ENCODE data around the gene RAB34.
A peak's percentile ranks its signal among the peaks of the same experiment; 100 is the strongest.

The RAB34 gene

DNA sequence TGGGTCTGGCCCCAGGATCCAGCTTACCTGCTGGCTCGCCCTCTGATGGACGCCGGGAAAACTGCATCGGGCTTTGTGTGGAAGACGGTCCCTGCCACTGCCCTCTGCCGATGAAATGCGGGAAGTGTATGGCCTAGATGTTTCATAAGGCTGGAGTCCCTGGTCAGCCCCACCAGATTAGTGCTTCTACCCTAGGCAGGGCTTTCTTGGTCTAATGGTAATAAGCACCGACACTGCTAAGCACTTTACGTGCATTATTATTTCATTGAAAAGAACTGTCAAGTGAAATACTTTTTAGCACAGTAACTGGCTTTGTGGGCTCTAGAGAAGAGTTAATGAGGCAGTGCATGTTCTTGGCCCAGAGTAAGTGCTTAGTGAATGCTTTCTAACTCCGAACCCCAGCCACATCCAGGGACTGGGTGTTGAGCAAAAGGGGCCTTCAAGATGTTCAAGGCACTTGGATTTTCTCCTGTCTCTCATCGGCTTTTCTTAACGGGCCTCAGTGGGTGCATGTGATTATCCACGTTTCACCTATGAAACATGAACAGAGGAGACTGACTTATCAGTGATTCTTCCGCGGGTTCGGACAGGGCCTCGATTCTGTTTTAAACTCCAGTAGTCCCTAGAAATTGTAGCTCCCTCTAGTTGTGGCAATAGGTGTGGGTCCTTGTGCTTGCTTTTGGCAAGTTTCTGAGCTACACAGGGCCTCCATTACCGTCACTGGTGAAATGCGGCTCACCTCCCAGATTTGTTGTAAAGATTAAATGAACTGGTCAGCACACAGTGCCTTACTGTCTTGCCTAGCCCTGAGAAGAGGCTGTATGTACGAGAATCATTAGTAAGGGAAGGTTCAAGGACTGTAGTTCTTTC lies 32.7 kb upstream of the RAB34 start:
- Histone ChIP-seq H3K23ac (ENCODE audit: low read length) (peak overlapping the region; percentile 24), H2BK15ac (replicated peaks; ENCODE audit: low read depth) (no peak overlapping the region), H3K56ac (ENCODE audit: low read length) (peak overlapping the region; percentile 49), H3K4me3 (ENCODE audit: low read length) (no peak overlapping the region), H3K9ac (ENCODE audit: low read length) (peak overlapping the region; percentile 51), H3K79me2 (ENCODE audit: control insufficient read depth, insufficient read depth, low read length) (peaks cover 28% of the 10 kb centered on the region), H3K4me2 (ENCODE audit: low read length) (no peak overlapping the region), H4K5ac (ENCODE audit: low read length) (no peak overlapping the region), H4K8ac (ENCODE audit: low read depth, low read length) (no peak overlapping the region), H3K27me3 (ENCODE audit: insufficient read depth, low read length, poor library complexity) (no peaks in the 10 kb centered on the region), H3K36me3 (ENCODE audit: control insufficient read depth, insufficient read depth, low read length) (peaks cover 40% of the 10 kb centered on the region), H3K4me1 (ENCODE audit: control insufficient read depth, low read depth, low read length) (peaks cover 11% of the 10 kb centered on the region), H2AK5ac (ENCODE audit: low read length) (no peak overlapping the region), H3K4ac (ENCODE audit: low read depth, low read length) (no peak overlapping the region), H2BK5ac (ENCODE audit: low read length) (no peak overlapping the region), H3K27ac (ENCODE audit: low read depth, low read length) (no peak overlapping the region), H3K79me1 (ENCODE audit: low read length) (peaks cover 30% of the 10 kb centered on the region), H3K18ac (ENCODE audit: low read length) (no peak overlapping the region), H2BK120ac (ENCODE audit: low read depth, low read length) (no peak overlapping the region)
- DNase-seq: peak; percentile 96
- WGBS (ENCODE audit: extremely low coverage, insufficient coverage, low lambda C conversion rate): no CpG with 5 or more reads among the region's 20 CpGs

DNA sequence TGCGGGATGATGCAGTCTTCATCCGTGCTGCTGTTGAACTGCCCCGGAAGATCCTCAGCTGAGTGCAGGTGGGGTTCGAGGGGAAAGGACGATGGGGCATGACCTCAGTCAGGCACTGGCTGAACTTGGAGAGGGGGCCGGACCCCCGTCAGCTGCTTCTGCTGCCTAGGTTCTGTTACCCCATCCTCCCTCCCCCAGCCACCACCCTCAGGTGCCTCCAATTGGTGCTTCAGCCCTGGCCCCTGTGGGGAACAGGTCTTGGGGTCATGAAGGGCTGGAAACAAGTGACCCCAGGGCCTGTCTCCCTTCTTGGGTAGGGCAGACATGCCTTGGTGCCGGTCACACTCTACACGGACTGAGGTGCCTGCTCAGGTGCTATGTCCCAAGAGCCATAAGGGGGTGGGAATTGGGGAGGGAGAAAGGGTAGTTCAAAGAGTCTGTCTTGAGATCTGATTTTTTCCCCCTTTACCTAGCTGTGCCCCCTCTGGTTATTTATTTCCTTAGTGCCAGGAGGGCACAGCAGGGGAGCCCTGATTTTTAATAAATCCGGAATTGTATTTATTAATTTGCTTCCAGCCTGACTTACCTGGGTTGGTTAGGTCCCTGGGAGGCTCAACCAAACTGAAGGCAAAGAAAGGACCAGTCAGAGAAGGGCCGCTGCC lies 32.0 kb upstream of the RAB34 start:
- no peak overlapping the region for H3K4me2 ChIP-seq (ENCODE audit: low read length)
- no peak overlapping the region for H2BK15ac ChIP-seq (replicated peaks; ENCODE audit: low read depth)
- no peak overlapping the region for H3K23ac ChIP-seq (ENCODE audit: low read length)
- H2AK5ac ChIP-seq (ENCODE audit: low read length): no peak overlapping the region
- H3K9ac ChIP-seq (ENCODE audit: low read length): no peak overlapping the region
- H4K8ac ChIP-seq (ENCODE audit: low read depth, low read length): no peak overlapping the region
- H2BK5ac ChIP-seq (ENCODE audit: low read length): no peak overlapping the region
- no peak overlapping the region for H3K18ac ChIP-seq (ENCODE audit: low read length)
- H2BK120ac ChIP-seq (ENCODE audit: low read depth, low read length): no peak overlapping the region
- WGBS (ENCODE audit: extremely low coverage, insufficient coverage, low lambda C conversion rate): no CpG with 5 or more reads among the region's 11 CpGs
- peaks cover 40% of the 10 kb centered on the region for H3K36me3 ChIP-seq (ENCODE audit: control insufficient read depth, insufficient read depth, low read length)
- no peak overlapping the region for H3K4ac ChIP-seq (ENCODE audit: low read depth, low read length)
- peak overlapping the region; percentile 2 for H3K27ac ChIP-seq (ENCODE audit: low read depth, low read length)
- H3K27me3 ChIP-seq (ENCODE audit: insufficient read depth, low read length, poor library complexity): no peaks in the 10 kb centered on the region
- no peak overlapping the region for H3K4me3 ChIP-seq (ENCODE audit: low read length)
- peak; percentile 19 for DNase-seq
- no peak overlapping the region for H3K56ac ChIP-seq (ENCODE audit: low read length)
- peaks cover 36% of the 10 kb centered on the region for H3K79me2 ChIP-seq (ENCODE audit: control insufficient read depth, insufficient read depth, low read length)
- H4K5ac ChIP-seq (ENCODE audit: low read length): no peak overlapping the region
- peaks cover 11% of the 10 kb centered on the region for H3K4me1 ChIP-seq (ENCODE audit: control insufficient read depth, low read depth, low read length)
- peaks cover 30% of the 10 kb centered on the region for H3K79me1 ChIP-seq (ENCODE audit: low read length)

DNA sequence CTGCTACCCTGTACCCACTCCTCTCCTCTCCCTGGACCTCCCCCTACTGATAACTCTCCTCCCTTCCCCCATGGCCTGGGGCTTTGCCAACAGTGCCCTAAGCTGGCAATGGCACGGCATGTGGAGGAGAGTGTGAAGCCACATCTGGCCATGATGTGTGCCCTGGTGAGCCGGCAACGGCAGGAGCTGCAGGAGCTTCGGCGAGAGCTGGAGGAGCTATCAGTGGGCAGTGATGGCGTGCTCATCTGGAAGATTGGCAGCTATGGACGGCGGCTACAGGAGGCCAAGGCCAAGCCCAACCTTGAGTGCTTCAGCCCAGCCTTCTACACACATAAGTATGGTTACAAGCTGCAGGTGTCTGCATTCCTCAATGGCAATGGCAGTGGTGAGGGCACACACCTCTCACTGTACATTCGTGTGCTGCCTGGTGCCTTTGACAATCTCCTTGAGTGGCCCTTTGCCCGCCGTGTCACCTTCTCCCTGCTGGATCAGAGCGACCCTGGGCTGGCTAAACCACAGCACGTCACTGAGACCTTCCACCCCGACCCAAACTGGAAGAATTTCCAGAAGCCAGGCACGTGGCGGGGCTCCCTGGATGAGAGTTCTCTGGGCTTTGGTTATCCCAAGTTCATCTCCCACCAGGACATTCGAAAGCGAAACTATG lies 31.3 kb upstream of the RAB34 start:
- Histone ChIP-seq H2BK120ac (ENCODE audit: low read depth, low read length) (no peak overlapping the region), H3K27ac (ENCODE audit: low read depth, low read length) (no peak overlapping the region), H3K36me3 (ENCODE audit: control insufficient read depth, insufficient read depth, low read length) (peaks cover 40% of the 10 kb centered on the region), H3K18ac (ENCODE audit: low read length) (no peak overlapping the region), H3K23ac (ENCODE audit: low read length) (no peak overlapping the region), H2AK5ac (ENCODE audit: low read length) (no peak overlapping the region), H2BK5ac (ENCODE audit: low read length) (no peak overlapping the region), H3K4me2 (ENCODE audit: low read length) (no peak overlapping the region), H3K4me1 (ENCODE audit: control insufficient read depth, low read depth, low read length) (peaks cover 11% of the 10 kb centered on the region), H2BK15ac (replicated peaks; ENCODE audit: low read depth) (no peak overlapping the region), H3K4ac (ENCODE audit: low read depth, low read length) (no peak overlapping the region), H3K79me2 (ENCODE audit: control insufficient read depth, insufficient read depth, low read length) (peaks cover 40% of the 10 kb centered on the region), H3K56ac (ENCODE audit: low read length) (no peak overlapping the region), H4K5ac (ENCODE audit: low read length) (no peak overlapping the region), H3K4me3 (ENCODE audit: low read length) (no peak overlapping the region), H4K8ac (ENCODE audit: low read depth, low read length) (no peak overlapping the region), H3K9ac (ENCODE audit: low read length) (no peak overlapping the region), H3K79me1 (ENCODE audit: low read length) (peaks cover 30% of the 10 kb centered on the region), H3K27me3 (ENCODE audit: insufficient read depth, low read length, poor library complexity) (no peaks in the 10 kb centered on the region)
- DNase-seq: no peak
- WGBS (ENCODE audit: extremely low coverage, insufficient coverage, low lambda C conversion rate): no CpG with 5 or more reads among the region's 18 CpGs

DNA sequence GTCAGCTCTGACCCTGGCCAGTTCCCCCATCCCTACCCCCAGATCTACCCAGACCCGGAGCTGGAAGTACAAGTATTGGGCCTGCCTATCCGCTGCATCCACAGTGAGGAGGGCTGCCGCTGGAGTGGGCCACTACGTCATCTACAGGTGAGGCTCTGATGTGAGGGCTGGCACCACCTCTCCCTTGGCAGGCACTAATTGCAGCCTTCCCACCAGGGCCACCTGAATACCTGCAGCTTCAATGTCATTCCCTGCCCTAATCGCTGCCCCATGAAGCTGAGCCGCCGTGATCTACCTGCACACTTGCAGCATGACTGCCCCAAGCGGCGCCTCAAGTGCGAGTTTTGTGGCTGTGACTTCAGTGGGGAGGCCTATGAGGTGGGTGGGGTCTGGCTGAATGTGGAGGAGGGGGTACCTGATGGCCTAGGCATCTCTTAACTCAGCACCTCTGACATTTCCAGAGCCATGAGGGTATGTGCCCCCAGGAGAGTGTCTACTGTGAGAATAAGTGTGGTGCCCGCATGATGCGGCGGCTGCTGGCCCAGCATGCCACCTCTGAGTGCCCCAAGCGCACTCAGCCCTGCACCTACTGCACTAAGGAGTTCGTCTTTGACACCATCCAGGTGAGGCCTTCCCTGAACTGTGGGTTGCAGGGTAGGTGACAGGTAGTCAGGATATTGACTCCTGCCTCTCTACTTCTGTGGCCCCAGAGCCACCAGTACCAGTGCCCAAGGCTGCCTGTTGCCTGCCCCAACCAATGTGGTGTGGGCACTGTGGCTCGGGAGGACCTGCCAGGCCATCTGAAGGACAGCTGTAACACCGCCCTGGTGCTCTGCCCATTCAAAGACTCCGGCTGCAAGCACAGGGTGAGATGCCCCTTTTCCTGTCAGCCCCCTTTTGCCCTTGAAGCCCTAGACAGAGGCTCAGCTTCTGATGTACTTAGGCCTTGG lies 30.4 kb upstream of the RAB34 start:
- Histone ChIP-seq H4K5ac (ENCODE audit: low read length) (no peak overlapping the region), H3K56ac (ENCODE audit: low read length) (peak overlapping the region; percentile 34), H3K4me1 (ENCODE audit: control insufficient read depth, low read depth, low read length) (peaks cover 11% of the 10 kb centered on the region), H3K4ac (ENCODE audit: low read depth, low read length) (no peak overlapping the region), H3K79me2 (ENCODE audit: control insufficient read depth, insufficient read depth, low read length) (peaks cover 40% of the 10 kb centered on the region), H3K36me3 (ENCODE audit: control insufficient read depth, insufficient read depth, low read length) (peaks cover 40% of the 10 kb centered on the region), H2BK15ac (replicated peaks; ENCODE audit: low read depth) (no peak overlapping the region), H2AK5ac (ENCODE audit: low read length) (no peak overlapping the region), H3K79me1 (ENCODE audit: low read length) (peaks cover 30% of the 10 kb centered on the region), H3K18ac (ENCODE audit: low read length) (no peak overlapping the region), H3K4me3 (ENCODE audit: low read length) (no peak overlapping the region), H3K23ac (ENCODE audit: low read length) (no peak overlapping the region), H2BK120ac (ENCODE audit: low read depth, low read length) (no peak overlapping the region), H3K4me2 (ENCODE audit: low read length) (no peak overlapping the region), H4K8ac (ENCODE audit: low read depth, low read length) (no peak overlapping the region), H3K27ac (ENCODE audit: low read depth, low read length) (peak overlapping the region; percentile 3), H2BK5ac (ENCODE audit: low read length) (no peak overlapping the region), H3K27me3 (ENCODE audit: insufficient read depth, low read length, poor library complexity) (no peaks in the 10 kb centered on the region), H3K9ac (ENCODE audit: low read length) (no peak overlapping the region)
- no CpG with 5 or more reads among the region's 18 CpGs for WGBS (ENCODE audit: extremely low coverage, insufficient coverage, low lambda C conversion rate)
- DNase-seq: no peak

DNA sequence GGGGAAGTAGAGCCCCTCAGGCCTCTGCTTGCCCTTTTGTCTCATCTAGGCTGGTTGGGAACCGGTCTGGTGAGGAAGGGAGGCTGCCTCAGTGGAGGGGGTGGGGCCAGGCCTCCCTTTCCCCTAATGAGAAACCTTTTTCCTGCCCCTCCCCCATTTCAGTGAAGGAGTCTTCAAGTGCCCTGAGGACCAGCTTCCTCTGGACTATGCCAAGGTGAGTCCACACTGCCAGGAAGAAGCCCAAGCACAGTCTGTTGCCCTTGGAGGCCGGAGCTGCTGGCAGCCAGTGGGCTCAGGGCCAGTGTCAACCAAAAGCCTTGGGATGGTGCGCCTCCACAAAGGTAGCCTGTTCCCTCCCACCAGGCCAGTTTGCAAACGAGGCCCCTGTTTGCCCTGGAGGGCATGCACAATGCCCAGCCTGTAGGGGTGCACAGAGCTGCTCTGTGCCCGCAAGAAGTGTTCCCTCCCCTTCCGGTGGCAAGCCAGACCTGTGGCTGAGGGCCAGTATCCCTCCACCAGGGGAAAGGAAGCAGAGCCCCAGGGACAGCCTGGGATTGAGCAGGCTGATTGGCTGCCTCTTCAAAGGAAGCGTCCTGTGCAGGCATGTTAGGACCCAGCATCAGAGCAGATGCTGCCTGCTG lies 29.5 kb upstream of the RAB34 start:
- H3K27ac ChIP-seq (ENCODE audit: low read depth, low read length): peak overlapping the region; percentile 18
- H2BK5ac ChIP-seq (ENCODE audit: low read length): no peak overlapping the region
- H2BK15ac ChIP-seq (replicated peaks; ENCODE audit: low read depth): no peak overlapping the region
- no peak overlapping the region for H4K5ac ChIP-seq (ENCODE audit: low read length)
- peak; percentile 78 for DNase-seq
- H3K79me1 ChIP-seq (ENCODE audit: low read length): peaks cover 30% of the 10 kb centered on the region
- no peak overlapping the region for H3K4ac ChIP-seq (ENCODE audit: low read depth, low read length)
- no peak overlapping the region for H3K18ac ChIP-seq (ENCODE audit: low read length)
- no peak overlapping the region for H4K8ac ChIP-seq (ENCODE audit: low read depth, low read length)
- H3K4me1 ChIP-seq (ENCODE audit: control insufficient read depth, low read depth, low read length): peaks cover 11% of the 10 kb centered on the region
- H2BK120ac ChIP-seq (ENCODE audit: low read depth, low read length): no peak overlapping the region
- H3K27me3 ChIP-seq (ENCODE audit: insufficient read depth, low read length, poor library complexity): no peaks in the 10 kb centered on the region
- peak overlapping the region; percentile 91 for H3K9ac ChIP-seq (ENCODE audit: low read length)
- H2AK5ac ChIP-seq (ENCODE audit: low read length): no peak overlapping the region
- H3K56ac ChIP-seq (ENCODE audit: low read length): peak overlapping the region; percentile 94
- peak overlapping the region; percentile 19 for H3K4me2 ChIP-seq (ENCODE audit: low read length)
- H3K4me3 ChIP-seq (ENCODE audit: low read length): no peak overlapping the region
- no CpG with 5 or more reads among the region's 7 CpGs for WGBS (ENCODE audit: extremely low coverage, insufficient coverage, low lambda C conversion rate)
- H3K79me2 ChIP-seq (ENCODE audit: control insufficient read depth, insufficient read depth, low read length): peaks cover 40% of the 10 kb centered on the region
- H3K36me3 ChIP-seq (ENCODE audit: control insufficient read depth, insufficient read depth, low read length): peaks cover 37% of the 10 kb centered on the region
- no peak overlapping the region for H3K23ac ChIP-seq (ENCODE audit: low read length)

Data from mesendoderm (in vitro differentiated cells).